K562 (cell line): ENCODE results near the gene ASPRV1. TPM values are rescaled to one million over a fixed set of nuclear protein-coding genes. Genes with fewer than 3 reads are reported as not detected.
A peak's percentile ranks its signal among the peaks of the same experiment; 100 is the strongest.

ENCODE experiments used
- BCL6 ChIP-seq: fragments of 250-450 bp; sonication (Bioruptor Pico); IDR thresholded peaks from 2 replicates; pipeline ENCODE4 v1.4.0; 2020
- BHLHE40 ChIP-seq: IDR thresholded peaks from 2 replicates; pipeline ENCODE4 v1.6.1; 2011; ENCODE audit warnings: low read length, improper control_type of control experiment
- CREB3 ChIP-seq: fragments of 450-650 bp; conservative IDR thresholded peaks from 2 replicates; pipeline ENCODE4 v1.6.1; 2016; ENCODE audit warnings: missing genetic modification characterization, low read depth, mild to moderate bottlenecking, missing compliant biosample characterization, moderate library complexity
- CTCFL ChIP-seq: IDR thresholded peaks from 2 replicates; pipeline ENCODE4 v1.6.1; 2011; ENCODE audit warnings: borderline replicate concordance, low read depth, mild to moderate bottlenecking, moderate library complexity, low read length; ENCODE audit not compliant: insufficient read depth, poor library complexity, severe bottlenecking
- ETV6 ChIP-seq, 3 experiments: fragments of 150-350 bp in 1 of 3; sonication (generic) in 1 of 3; formaldehyde crosslinking in 1 of 3; IDR thresholded peaks; 2 replicates each; pipeline versions ENCODE4 v1.6.1 to v1.8.0; 2014 to 2022; ENCODE audit warnings: borderline replicate concordance in 2 of 3, low read depth in 2 of 3, antibody characterized with exemption in 1 of 3, low read length in 1 of 3, mild to moderate bottlenecking in 1 of 3, missing genetic modification reagents in 1 of 3
- IRF1 ChIP-seq: sonication (generic); formaldehyde crosslinking; IDR thresholded peaks from 2 replicates; pipeline ENCODE4 v1.8.0; 2022; ENCODE audit warnings: missing genetic modification reagents, mild to moderate bottlenecking, borderline replicate concordance
- KDM1A ChIP-seq, 2 experiments: fragments of 450-650 bp; IDR thresholded peaks; 2 replicates each; pipeline ENCODE4 v1.6.1; 2016; ENCODE audit warnings: mild to moderate bottlenecking in 2 of 2
- NFIX ChIP-seq: fragments of 250-450 bp; sonication (Bioruptor Pico); IDR thresholded peaks from 2 replicates; pipeline ENCODE4 v1.4.0; 2020; ENCODE audit warnings: low read depth, mild to moderate bottlenecking, moderate library complexity
- OTX1 ChIP-seq: fragments of 450-650 bp; formaldehyde crosslinking; IDR thresholded peaks from 2 replicates; pipeline ENCODE4 v1.4.0; 2022; ENCODE audit warnings: mild to moderate bottlenecking
- POLR2AphosphoS2 ChIP-seq: IDR thresholded peaks from 2 replicates; pipeline ENCODE4 v1.6.1; 2012; ENCODE audit warnings: low read length, improper control_type of control experiment
- RBM25 ChIP-seq: fragments of 200-400 bp; formaldehyde crosslinking; IDR thresholded peaks from 2 replicates; pipeline ENCODE4 v1.6.1; 2018; ENCODE audit warnings: low read length, low read depth, moderate library complexity; ENCODE audit not compliant: severe bottlenecking
- RBM34 ChIP-seq: fragments of 200-400 bp; formaldehyde crosslinking; IDR thresholded peaks from 2 replicates; pipeline ENCODE4 v1.6.1; 2018; ENCODE audit warnings: low read length, borderline replicate concordance; ENCODE audit not compliant: insufficient read depth
- SFPQ ChIP-seq: fragments of 200-400 bp; formaldehyde crosslinking; IDR thresholded peaks from 2 replicates; pipeline ENCODE4 v1.6.1; 2017; ENCODE audit warnings: mild to moderate bottlenecking, low read depth, low read length, moderate library complexity
- SOX6 ChIP-seq: fragments of 450-650 bp; IDR thresholded peaks from 2 replicates; pipeline ENCODE4 v1.6.1; 2014; ENCODE audit warnings: mild to moderate bottlenecking
- TAF9B ChIP-seq: fragments of 450-650 bp; IDR thresholded peaks from 2 replicates; pipeline ENCODE4 v1.6.1; 2018; ENCODE audit warnings: mild to moderate bottlenecking; ENCODE audit not compliant: partially characterized antibody
- TBP ChIP-seq: optimal IDR thresholded peaks from 2 replicates; pipeline ENCODE3; 2011; ENCODE audit warnings: low read depth, low read length, improper control_type of control experiment
- ZFX ChIP-seq: sonication (generic); formaldehyde crosslinking; IDR thresholded peaks from 2 replicates; pipeline ENCODE4 v1.8.0; 2022; ENCODE audit warnings: mild to moderate bottlenecking, missing genetic modification reagents, moderate library complexity
- ZNF12 ChIP-seq: sonication (generic); formaldehyde crosslinking; IDR thresholded peaks from 2 replicates; pipeline ENCODE4 v1.4.0; 2020; ENCODE audit warnings: mild to moderate bottlenecking, missing genetic modification reagents
- ZNF239 ChIP-seq: fragments of 250-450 bp; sonication (Bioruptor Pico); IDR thresholded peaks from 2 replicates; pipeline ENCODE4 v1.4.0; 2020; ENCODE audit warnings: mild to moderate bottlenecking
- ZNF311 ChIP-seq: fragments of 250-450 bp; sonication (Bioruptor Pico); IDR thresholded peaks from 2 replicates; pipeline ENCODE4 v1.4.0; 2020; ENCODE audit warnings: mild to moderate bottlenecking, moderate library complexity
- ZNF431 ChIP-seq: sonication (generic); formaldehyde crosslinking; IDR thresholded peaks from 2 replicates; pipeline ENCODE4 v1.8.0; 2022; ENCODE audit warnings: mild to moderate bottlenecking, missing genetic modification reagents
- ZNF764 ChIP-seq: fragments of 250-450 bp; sonication (Bioruptor Pico); IDR thresholded peaks from 2 replicates; pipeline ENCODE4 v1.4.0; 2020; ENCODE audit warnings: low read depth, mild to moderate bottlenecking, moderate library complexity
- polyA plus RNA-seq, 8 experiments: library from polyadenylated mRNA; depleted of rRNA in 4 of 8; stranded (reverse) in 5 of 8; unstranded in 3 of 8; fragments of >200 nt; fragmentation: Nextera tagmentation in 2 of 8; fragmentation: Illumina TruSeq in 1 of 8; extraction: Ambion mirVana in 2 of 8; extraction: Trizol in 1 of 8; gene quantifications; 2 replicates each; pipeline versions ENCODE4 v1.2.1 to v1.2.3, GENCODE V29; 2011 to 2014; ENCODE audit warnings: inconsistent platforms in 1 of 8, missing spikeins in 1 of 8
- total RNA-seq, 7 experiments: library from RNA; depleted of rRNA in 6 of 7; stranded (reverse); fragments of >200 nt in 6 of 7; fragmentation: Illumina TruSeq in 2 of 7; extraction: Trizol in 2 of 7; gene quantifications; 2 replicates each; pipeline versions ENCODE4 v1.2.1 to v1.2.3, GENCODE V29; 2011 to 2021; ENCODE audit warnings: low replicate concordance in 1 of 7

The ASPRV1 gene
- total and polyA plus RNA-seq, 9 of the 15 experiments (the other 6 are each of a cell fraction or from before 2014, with no cell fraction given) = 0.17 to 0.72 (median 0.47) TPM; not detected in 1

GRCh38 chr2:69997015-69997830, 35.8 kb upstream of the ASPRV1 start (continued):
- TF ChIP-seq SFPQ = no peak
- no peak for TF ChIP-seq IRF1 (CRISPR knock-in tag)
- no peak for TF ChIP-seq ZNF239 (CRISPR knock-in tag)
- no peak for TF ChIP-seq POLR2AphosphoS2
- no peak for TF ChIP-seq ZNF764 (CRISPR knock-in tag)
- TF ChIP-seq BCL6 (CRISPR knock-in tag) = no peak
- no peak for TF ChIP-seq ZNF431 (CRISPR knock-in tag)
- no peak for TF ChIP-seq BHLHE40
- TF ChIP-seq NFIX (CRISPR knock-in tag) = no peak
- TF ChIP-seq ZFX = no peak
- no peak for TF ChIP-seq ZNF311 (CRISPR knock-in tag)
- TF ChIP-seq RBM34 = no peak
- no peak for TF ChIP-seq CTCFL
- TF ChIP-seq RBM25 = no peak
- peak; percentile 34; the same call in 1 of the 2 replicates for TF ChIP-seq SOX6
- TF ChIP-seq TAF9B = peak; percentile 36
- no peak for TF ChIP-seq OTX1 (CRISPR knock-in tag)
- no peak for TF ChIP-seq ZNF12 (CRISPR knock-in tag)
- TF ChIP-seq ETV6 (IDR thresholded peaks at IDR 0.05; ENCODE audit: borderline replicate concordance in 1 of 2, low read depth in 2 of 2, low read length in 1 of 2) = no peak
- no peak for TF ChIP-seq ETV6 (CRISPR knock-in tag; IDR thresholded peaks at IDR 0.05; ENCODE audit: borderline replicate concordance)
- no peak for TF ChIP-seq CREB3 (tag)
- TF ChIP-seq KDM1A (IDR thresholded peaks at IDR 0.05) = peak in 1 of 2 experiments; percentile 4; a peak in 1 of 4 replicates
- no peak for TF ChIP-seq TBP
